Measurements from ENCODE around the gene POLA1. TPM values are rescaled to one million over a fixed set of nuclear protein-coding genes. Genes with fewer than 3 reads are reported as not detected.

The POLA1 gene
- total RNA-seq, 1 donor from 2014 or later, result 6.0 TPM

DNA sequence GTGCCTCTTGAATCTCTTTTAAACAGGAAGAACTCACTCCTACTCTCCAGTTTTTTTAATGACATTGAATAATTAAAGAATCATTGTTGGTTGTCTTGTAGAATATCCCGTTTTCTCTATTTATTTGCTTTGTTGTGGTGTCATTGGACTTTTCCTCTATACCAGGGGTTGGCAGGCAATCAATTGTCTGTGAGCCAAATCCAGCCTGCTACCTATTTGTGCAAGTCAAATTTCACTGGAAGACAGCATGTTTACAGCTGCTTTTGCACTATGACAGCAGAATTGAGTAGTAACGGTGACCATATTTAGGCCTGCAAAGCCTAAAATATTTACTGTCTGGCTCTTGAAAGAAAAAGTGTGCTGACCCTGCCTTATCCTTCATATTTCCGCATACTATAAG lies 34.8 kb downstream of the POLA1 start:
- no peak for TF ChIP-seq CTCF (IDR thresholded peaks at IDR 0.05)
- no peaks in the 10 kb centered on the region for H3K27me3 ChIP-seq
- H3K9me3 ChIP-seq, result no peaks in the 10 kb centered on the region
- no peaks in the 10 kb centered on the region for H3K36me3 ChIP-seq
- no peak overlapping the region for H3K4me3 ChIP-seq
- no peak overlapping the region for H3K27ac ChIP-seq
- no peaks in the 10 kb centered on the region for H3K4me1 ChIP-seq
- intact Hi-C loops (cut with DNase I), result no loop called here
- DNase-seq (ENCODE audit: low spot score in 2 of 2), result no peak

GRCh38 chrX:24732766-24733500 lies 39.2 kb downstream of the POLA1 start:
- Histone ChIP-seq H3K4me1 (no peaks in the 10 kb centered on the region), H3K36me3 (no peaks in the 10 kb centered on the region), H3K4me3 (no peak overlapping the region), H3K27me3 (no peaks in the 10 kb centered on the region), H3K9me3 (no peaks in the 10 kb centered on the region), H3K27ac (no peak overlapping the region)
- intact Hi-C loops (cut with DNase I), result no loop called here
- no peak for DNase-seq (ENCODE audit: low spot score in 2 of 2)
- no peak for TF ChIP-seq CTCF (IDR thresholded peaks at IDR 0.05)

- H3K4me1 ChIP-seq, result no peaks in the 10 kb centered on the region
- no peak for DNase-seq (ENCODE audit: low spot score in 2 of 2)
- no peak for TF ChIP-seq CTCF (IDR thresholded peaks at IDR 0.05)
- intact Hi-C loops (cut with DNase I), result no loop called here
- H3K27ac ChIP-seq, result no peak overlapping the region
- H3K4me3 ChIP-seq, result no peak overlapping the region
- no peaks in the 10 kb centered on the region for H3K9me3 ChIP-seq
- H3K27me3 ChIP-seq, result no peaks in the 10 kb centered on the region
- H3K36me3 ChIP-seq, result peaks cover 0 to 6% of the 10 kb centered on the region in 2 donors
Measured at GRCh38 chrX:24741330-24741729, 47.6 kb downstream of the POLA1 start.

GRCh38 chrX:24748196-24748595 lies 54.5 kb downstream of the POLA1 start:
- Histone ChIP-seq H3K9me3 (no peaks in the 10 kb centered on the region), H3K27ac (no peak overlapping the region), H3K4me3 (no peak overlapping the region), H3K4me1 (no peaks in the 10 kb centered on the region), H3K27me3 (no peaks in the 10 kb centered on the region), H3K36me3 (no peaks in the 10 kb centered on the region)
- no peak for TF ChIP-seq CTCF (IDR thresholded peaks at IDR 0.05)
- no peak for DNase-seq (ENCODE audit: low spot score in 2 of 2)
- intact Hi-C loops (cut with DNase I), result no loop called here

DNA sequence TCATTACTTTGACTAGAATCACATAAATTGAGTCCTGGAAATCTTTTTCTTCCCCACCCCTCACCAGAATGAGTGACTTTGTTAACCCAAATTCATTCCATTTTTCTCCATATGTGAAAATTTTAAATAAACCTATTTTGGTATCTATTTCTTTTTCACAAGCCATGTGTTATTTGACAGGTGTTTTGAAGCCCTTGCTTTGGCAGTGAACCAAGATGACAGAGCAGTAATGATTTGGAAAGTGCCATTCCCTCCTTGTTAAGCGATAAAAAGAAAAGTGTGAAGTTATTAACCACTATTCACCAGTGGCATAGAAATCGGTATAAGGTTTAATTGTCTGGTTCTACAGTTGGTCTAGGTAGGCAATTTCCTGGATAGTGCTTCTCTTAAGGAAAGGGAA lies 66.1 kb downstream of the POLA1 start:
- no peak overlapping the region for H3K4me3 ChIP-seq
- H3K27ac ChIP-seq, result no peak overlapping the region
- H3K27me3 ChIP-seq, result no peaks in the 10 kb centered on the region
- peaks cover 0 to 3% of the 10 kb centered on the region in 2 donors for H3K36me3 ChIP-seq
- intact Hi-C loops (cut with DNase I), result no loop called here
- H3K4me1 ChIP-seq, result no peaks in the 10 kb centered on the region
- no peaks in the 10 kb centered on the region for H3K9me3 ChIP-seq
- DNase-seq (ENCODE audit: low spot score in 2 of 2), result no peak
- no peak for TF ChIP-seq CTCF (IDR thresholded peaks at IDR 0.05)

Measured in ascending aorta (tissue), 2 donors.